H9 (cell line): ENCODE data around the gene IZUMO2. TPM values are rescaled to one million over a fixed set of nuclear protein-coding genes. Genes with fewer than 3 reads are reported as not detected.
"Not testable (repeated sequence)": the region's sequence is repeated elsewhere in the genome, so short reads cannot be mapped to it uniquely, and the experiment has no call there.

Source experiments
- DNase-seq: peaks from one replicate; pipeline ENCODE4 v3.0.0-alpha.2; 2017
- H2AFZ ChIP-seq: one replicate; pipeline ENCODE4 v1.6.1; 2013; ENCODE audit warnings: mild to moderate bottlenecking, low read length, control low read depth, moderate library complexity
- H2AK5ac ChIP-seq: 2 replicates; pipeline ENCODE4 v1.6.1; 2013; ENCODE audit warnings: low read length, control low read depth, mixed read lengths; ENCODE audit not compliant: insufficient read length
- H2BK120ac ChIP-seq: one replicate; pipeline ENCODE4 v1.6.1; 2013; ENCODE audit warnings: low read depth, mild to moderate bottlenecking, low read length, control low read depth, inconsistent platforms; ENCODE audit not compliant: poor library complexity, severe bottlenecking
- H2BK12ac ChIP-seq: 2 replicates; pipeline ENCODE4 v1.6.1; 2013; ENCODE audit warnings: low read length, control low read depth, mixed read lengths, low read depth; ENCODE audit not compliant: insufficient read length
- H2BK15ac ChIP-seq: 2 replicates; pipeline ENCODE4 v1.6.1; 2013; ENCODE audit warnings: low read depth, low read length, control low read depth
- H2BK20ac ChIP-seq: one replicate; pipeline ENCODE4 v1.6.1; 2013; ENCODE audit warnings: low read depth, mild to moderate bottlenecking, low read length, control low read depth, inconsistent platforms; ENCODE audit not compliant: poor library complexity, severe bottlenecking
- H2BK5ac ChIP-seq: 2 replicates; pipeline ENCODE4 v1.6.1; 2013; ENCODE audit warnings: low read length, control low read depth, mixed read lengths; ENCODE audit not compliant: insufficient read length
- H3K14ac ChIP-seq: 2 replicates; pipeline ENCODE4 v1.6.1; 2013; ENCODE audit warnings: low read length, control low read depth; ENCODE audit not compliant: insufficient read depth
- H3K18ac ChIP-seq: 2 replicates; pipeline ENCODE4 v1.6.1; 2013; ENCODE audit warnings: low read depth, mild to moderate bottlenecking, mixed read lengths, low read length, control low read depth; ENCODE audit not compliant: insufficient read length
- H3K23ac ChIP-seq: 2 replicates; pipeline ENCODE4 v1.6.1; 2013; ENCODE audit warnings: low read length, control low read depth, mixed read lengths, low read depth; ENCODE audit not compliant: insufficient read length
- H3K23me2 ChIP-seq: 2 replicates; pipeline ENCODE4 v1.6.1; 2013; ENCODE audit warnings: low read depth, mild to moderate bottlenecking, mixed read lengths, low read length, control low read depth; ENCODE audit not compliant: insufficient read length, poor library complexity, severe bottlenecking
- H3K27ac ChIP-seq: 2 replicates; pipeline ENCODE4 v1.5.1; 2013; ENCODE audit warnings: low read length, control low read depth, mixed read lengths, low read depth; ENCODE audit not compliant: insufficient read length
- H3K27me3 ChIP-seq: 2 replicates; pipeline ENCODE4 v1.6.1; 2013; ENCODE audit warnings: low read length, control low read depth, inconsistent platforms; ENCODE audit not compliant: insufficient read depth
- H3K4ac ChIP-seq: 2 replicates; pipeline ENCODE4 v1.6.1; 2013; ENCODE audit warnings: low read depth, mild to moderate bottlenecking, control low read depth, inconsistent platforms, low read length, moderate library complexity
- H3K4me1 ChIP-seq: 2 replicates; pipeline ENCODE4 v1.6.1; 2013; ENCODE audit warnings: low read length, control low read depth, inconsistent platforms; ENCODE audit not compliant: insufficient read depth
- H3K4me2 ChIP-seq: 2 replicates; pipeline ENCODE4 v1.6.1; 2013; ENCODE audit warnings: low read length, control low read depth, mixed read lengths; ENCODE audit not compliant: insufficient read length, insufficient read depth
- H3K56ac ChIP-seq: 2 replicates; pipeline ENCODE4 v1.6.1; 2013; ENCODE audit warnings: low read depth, mild to moderate bottlenecking, mixed read lengths, low read length, control low read depth; ENCODE audit not compliant: insufficient read length
- H3K79me1 ChIP-seq: 2 replicates; pipeline ENCODE4 v1.6.1; 2013; ENCODE audit warnings: low read depth, mild to moderate bottlenecking, moderate library complexity, low read length, control low read depth, inconsistent platforms; ENCODE audit not compliant: insufficient read depth, poor library complexity, severe bottlenecking
- H3K79me2 ChIP-seq: 2 replicates; pipeline ENCODE4 v1.6.1; 2013; ENCODE audit warnings: low read length, control low read depth, inconsistent platforms; ENCODE audit not compliant: insufficient read depth
- H3K9ac ChIP-seq: 2 replicates; pipeline ENCODE4 v1.6.1; 2013; ENCODE audit warnings: low read length, control low read depth, mixed read lengths; ENCODE audit not compliant: insufficient read length; ENCODE audit errors: extremely low read depth
- H3K9me3 ChIP-seq: one replicate; pipeline ENCODE4 v1.6.1; 2013; ENCODE audit warnings: low read depth, low read length, inconsistent platforms; ENCODE audit not compliant: control insufficient read depth
- H3T11ph ChIP-seq: one replicate; pipeline ENCODE4 v1.6.1; 2013; ENCODE audit warnings: mild to moderate bottlenecking, low read length, control low read depth, inconsistent platforms
- H4K20me1 ChIP-seq: one replicate; pipeline ENCODE4 v1.6.1; 2013; ENCODE audit not compliant: control insufficient read depth, insufficient read length, insufficient read depth
- H4K5ac ChIP-seq: 2 replicates; pipeline ENCODE4 v1.6.1; 2013; ENCODE audit warnings: low read depth, mild to moderate bottlenecking, mixed read lengths, low read length, control low read depth; ENCODE audit not compliant: insufficient read length
- H4K8ac ChIP-seq: replicated peaks from 2 replicates; pipeline ENCODE4 v1.6.1; 2013; ENCODE audit warnings: low read length, control low read depth, mixed read lengths, low read depth; ENCODE audit not compliant: insufficient read length
- H4K91ac ChIP-seq: 2 replicates; pipeline ENCODE4 v1.6.1; 2013; ENCODE audit warnings: low read depth, mild to moderate bottlenecking, moderate library complexity, mixed read lengths, low read length, control low read depth; ENCODE audit not compliant: insufficient read length
- H3K27ac Mint-ChIP-seq, 3 experiments: 2 replicates in 2 of 3; 3 replicates in 1 of 3; pipeline ENCODE4 v1.8.0; 2020 to 2021; ENCODE audit warnings: mixed read lengths in 3 of 3, mild to moderate bottlenecking in 1 of 3, moderate library complexity in 1 of 3
- H3K27me3 Mint-ChIP-seq: 2 replicates; pipeline ENCODE4 v1.8.0; 2021; ENCODE audit warnings: low read depth, mild to moderate bottlenecking, moderate library complexity, mixed read lengths
- H3K36me3 Mint-ChIP-seq, 3 experiments: 2 replicates in 2 of 3; 3 replicates in 1 of 3; pipeline ENCODE4 v1.8.0; 2020 to 2021; ENCODE audit warnings: low read depth in 3 of 3, mixed read lengths in 3 of 3; ENCODE audit not compliant: insufficient read depth in 1 of 3
- H3K4me1 Mint-ChIP-seq, 2 experiments: 2 replicates each; pipeline ENCODE4 v1.8.0; 2020; ENCODE audit warnings: mixed read lengths in 2 of 2
- H3K4me3 Mint-ChIP-seq, 2 experiments: 2 replicates in 1 of 2; 3 replicates in 1 of 2; pipeline ENCODE4 v1.8.0; 2020 to 2021; ENCODE audit warnings: mild to moderate bottlenecking in 2 of 2, mixed read lengths in 2 of 2, moderate library complexity in 1 of 2
- H3K9me3 Mint-ChIP-seq, 2 experiments: 2 replicates in 1 of 2; 3 replicates in 1 of 2; pipeline ENCODE4 v1.8.0; 2020; ENCODE audit warnings: mild to moderate bottlenecking in 2 of 2, mixed read lengths in 2 of 2, moderate library complexity in 1 of 2
- WGBS: extraction: QIAGEN DNeasy Blood & Tissue Kit; methylation state at CpG from one replicate; pipeline ENCODE4 v1.1.7; 2013; ENCODE audit warnings: missing lambda C conversion rate, low lambda C conversion rate, mixed read lengths; ENCODE audit not compliant: insufficient read length; ENCODE audit errors: extremely low coverage; 5-methylcytosine and 5-hydroxymethylcytosine counted together
- total RNA-seq: library from RNA; stranded (reverse); gene quantifications from 2 replicates; pipeline ENCODE4 v1.2.1, GENCODE V29; 2021

The IZUMO2 gene
- total RNA-seq, 1 experiment from 2014 or later = not detected

- H3K4ac ChIP-seq = not testable (repeated sequence)
These were observed 28.0 kb downstream of the IZUMO2 start for GRCh38 chr19:50134777-50135719.

More at GRCh38 chr19:50134777-50135719, 28.0 kb downstream of the IZUMO2 start:
- H2AK5ac ChIP-seq, H3K9ac ChIP-seq, H2BK5ac ChIP-seq, H3K79me1 ChIP-seq, H2BK120ac ChIP-seq, H3T11ph ChIP-seq, H2BK15ac ChIP-seq, H4K20me1 ChIP-seq, H4K91ac ChIP-seq, H3K4me2 ChIP-seq, H3K23ac ChIP-seq, H3K56ac ChIP-seq, H2AFZ ChIP-seq, H3K27me3 ChIP-seq, H3K27me3 Mint-ChIP-seq, H3K79me2 ChIP-seq, H4K5ac ChIP-seq, H2BK12ac ChIP-seq, H3K27ac Mint-ChIP-seq, H3K27ac ChIP-seq, H4K8ac ChIP-seq, H3K4me3 Mint-ChIP-seq, H3K23me2 ChIP-seq, H3K14ac ChIP-seq, H2BK20ac ChIP-seq, H3K36me3 Mint-ChIP-seq, H3K9me3 Mint-ChIP-seq, H3K9me3 ChIP-seq, H3K4me1 Mint-ChIP-seq, H3K4me1 ChIP-seq, DNase-seq, H3K18ac ChIP-seq: not testable (repeated sequence)
- no CpG with 5 or more reads among the region's 21 CpGs for WGBS
